Rectal smooth muscle tissue (tissue), 1 donor: ENCODE data around the gene PHETA1.

Experiments used
- H3K27ac ChIP-seq: one replicate; pipeline ENCODE4 v1.7.0; 2013; ENCODE audit warnings: low read depth, low read length, inconsistent platforms
- H3K27me3 ChIP-seq: one replicate; pipeline ENCODE4 v1.7.0; 2013; ENCODE audit warnings: low read length; ENCODE audit not compliant: control insufficient read depth, insufficient read depth
- H3K36me3 ChIP-seq: one replicate; pipeline ENCODE4 v1.7.0; 2013; ENCODE audit warnings: low read length; ENCODE audit not compliant: control insufficient read depth, insufficient read depth
- H3K4me1 ChIP-seq: one replicate; pipeline ENCODE4 v1.7.0; 2013; ENCODE audit warnings: low read length; ENCODE audit not compliant: control insufficient read depth, insufficient read depth
- H3K4me3 ChIP-seq: one replicate; pipeline ENCODE4 v1.7.0; 2013; ENCODE audit warnings: low read length
- H3K9ac ChIP-seq: one replicate; pipeline ENCODE4 v1.7.0; 2013; ENCODE audit warnings: low read length

PHETA1 gene

DNA sequence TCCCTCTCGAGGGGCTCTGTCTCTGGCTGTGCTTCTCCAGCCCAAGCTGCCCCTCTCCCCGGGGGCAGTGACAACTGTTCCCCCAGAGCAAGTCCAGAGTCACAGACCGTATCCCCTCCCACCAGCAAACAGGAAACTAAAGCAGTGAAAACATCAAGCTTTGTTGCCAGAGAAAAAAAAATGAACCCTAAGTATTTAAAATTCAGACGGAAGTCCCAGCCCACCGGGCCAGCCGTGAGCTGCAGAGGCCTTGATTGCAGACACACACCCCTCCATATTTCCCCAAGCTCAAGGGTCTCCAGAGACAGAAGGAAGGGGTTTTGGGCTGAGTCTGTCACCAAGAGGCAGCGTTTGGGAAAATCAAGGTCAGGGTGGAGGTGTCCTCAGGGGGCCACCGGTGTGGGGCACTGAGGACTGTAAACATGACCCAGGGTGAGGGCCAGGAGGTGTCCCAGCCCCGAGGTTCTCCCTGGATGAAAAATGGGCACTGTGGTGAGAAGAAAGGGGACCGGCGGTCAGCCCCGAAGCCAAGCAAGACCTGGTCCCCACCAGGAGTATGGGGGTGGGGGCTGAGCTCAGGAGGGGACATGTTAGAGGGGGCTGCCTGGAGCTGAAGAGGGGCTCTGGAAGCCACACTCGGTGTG, 7.7 kb downstream of the PHETA1 start:
- Histone ChIP-seq H3K4me3 (no peak overlapping the region), H3K4me1 (no peaks in the 10 kb centered on the region), H3K36me3 (peaks cover 14% of the 10 kb centered on the region), H3K9ac (no peak overlapping the region), H3K27ac (no peak overlapping the region), H3K27me3 (no peaks in the 10 kb centered on the region)

DNA sequence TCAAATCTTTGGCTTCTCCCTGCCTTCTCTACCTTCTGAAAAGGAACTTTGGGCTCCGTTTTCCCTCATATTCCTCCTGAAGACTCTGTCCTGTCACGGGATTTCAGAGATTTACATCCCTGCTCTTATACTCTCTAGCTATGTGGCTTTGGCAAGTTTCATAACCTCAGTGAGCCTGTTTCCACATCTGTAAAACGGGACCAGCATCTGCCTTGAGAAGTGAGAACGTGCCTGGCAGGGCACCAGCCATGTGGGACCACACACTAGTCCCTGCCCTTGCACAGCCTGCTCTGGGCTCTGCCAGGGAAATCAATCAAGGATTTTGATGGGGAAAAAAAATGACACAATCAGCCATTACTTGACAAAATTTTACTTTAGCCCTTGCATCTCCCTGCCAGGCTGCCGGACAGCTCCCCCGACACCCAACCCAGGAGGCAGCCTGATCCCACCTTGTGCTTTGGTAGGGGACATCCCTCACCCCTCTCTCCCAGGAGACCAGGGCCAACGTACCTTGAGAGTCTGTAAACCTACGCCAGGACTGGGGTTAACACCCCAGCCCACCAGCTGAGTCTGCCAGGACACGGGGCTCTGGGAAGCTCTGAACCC, 8.5 kb downstream of the PHETA1 start:
- H3K36me3 ChIP-seq, result peaks cover 14% of the 10 kb centered on the region
- H3K27ac ChIP-seq, result no peak overlapping the region
- no peaks in the 10 kb centered on the region for H3K4me1 ChIP-seq
- no peak overlapping the region for H3K4me3 ChIP-seq
- H3K27me3 ChIP-seq, result no peaks in the 10 kb centered on the region
- H3K9ac ChIP-seq, result no peak overlapping the region

DNA sequence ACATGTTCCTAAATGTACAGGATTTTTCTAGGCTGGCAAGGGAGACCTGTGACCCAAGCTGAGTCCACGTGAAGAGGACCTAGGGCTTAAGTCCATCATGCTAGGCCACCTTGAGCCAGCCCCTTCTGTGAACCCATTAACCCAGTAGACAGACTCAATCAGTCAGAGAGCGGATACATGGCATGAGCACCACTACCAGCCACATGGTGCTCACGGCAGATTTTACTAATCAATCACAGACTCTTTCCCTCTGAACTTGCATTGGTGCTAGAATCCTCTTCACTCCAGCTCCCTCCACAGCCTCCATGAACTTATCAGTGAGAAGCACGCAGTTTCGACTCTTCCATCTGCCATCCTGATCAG, 9.0 kb downstream of the PHETA1 start:
- peaks cover 10% of the 10 kb centered on the region for H3K36me3 ChIP-seq

DNA sequence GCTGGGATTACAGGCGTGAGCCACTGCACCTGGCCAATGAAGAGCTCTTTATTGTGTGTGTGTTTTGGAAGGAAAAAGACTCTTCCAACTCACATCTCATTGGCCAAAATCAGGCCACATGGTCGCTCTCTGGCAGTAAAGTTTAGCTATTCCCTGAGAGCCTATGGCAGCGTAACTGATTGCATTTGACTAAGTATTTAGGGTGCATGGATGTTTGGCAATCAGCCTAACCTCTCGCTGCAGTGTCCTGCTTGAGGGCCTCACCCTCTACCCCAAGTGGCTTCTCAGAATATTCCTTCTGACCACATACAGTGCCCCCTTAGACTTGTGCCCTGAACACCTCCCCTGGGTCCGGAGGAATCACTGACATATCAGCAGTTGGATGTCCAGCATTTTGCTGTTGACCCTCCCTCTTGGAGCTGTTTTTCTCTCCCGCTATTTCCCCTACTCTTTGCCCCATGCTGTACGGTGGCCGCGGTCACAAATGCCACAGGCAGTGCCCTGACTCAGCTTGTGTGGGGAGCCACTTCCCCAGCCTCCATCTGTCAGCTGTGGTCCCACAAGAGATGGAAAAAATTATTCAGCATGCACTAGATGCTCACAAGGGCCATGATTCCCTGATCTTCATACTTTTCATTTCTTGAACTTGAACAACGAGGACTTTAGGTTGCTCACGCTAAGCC, 9.5 kb downstream of the PHETA1 start:
- H3K9ac ChIP-seq, result no peak overlapping the region
- no peak overlapping the region for H3K4me3 ChIP-seq
- H3K36me3 ChIP-seq, result peaks cover 7% of the 10 kb centered on the region
- no peaks in the 10 kb centered on the region for H3K4me1 ChIP-seq
- no peak overlapping the region for H3K27ac ChIP-seq
- H3K27me3 ChIP-seq, result no peaks in the 10 kb centered on the region

More for the DNA sequence above, 9.0 kb downstream of the PHETA1 start:
- no peak overlapping the region for H3K27ac ChIP-seq
- H3K9ac ChIP-seq, result no peak overlapping the region
- H3K4me1 ChIP-seq, result no peaks in the 10 kb centered on the region
- no peak overlapping the region for H3K4me3 ChIP-seq
- no peaks in the 10 kb centered on the region for H3K27me3 ChIP-seq

DNA sequence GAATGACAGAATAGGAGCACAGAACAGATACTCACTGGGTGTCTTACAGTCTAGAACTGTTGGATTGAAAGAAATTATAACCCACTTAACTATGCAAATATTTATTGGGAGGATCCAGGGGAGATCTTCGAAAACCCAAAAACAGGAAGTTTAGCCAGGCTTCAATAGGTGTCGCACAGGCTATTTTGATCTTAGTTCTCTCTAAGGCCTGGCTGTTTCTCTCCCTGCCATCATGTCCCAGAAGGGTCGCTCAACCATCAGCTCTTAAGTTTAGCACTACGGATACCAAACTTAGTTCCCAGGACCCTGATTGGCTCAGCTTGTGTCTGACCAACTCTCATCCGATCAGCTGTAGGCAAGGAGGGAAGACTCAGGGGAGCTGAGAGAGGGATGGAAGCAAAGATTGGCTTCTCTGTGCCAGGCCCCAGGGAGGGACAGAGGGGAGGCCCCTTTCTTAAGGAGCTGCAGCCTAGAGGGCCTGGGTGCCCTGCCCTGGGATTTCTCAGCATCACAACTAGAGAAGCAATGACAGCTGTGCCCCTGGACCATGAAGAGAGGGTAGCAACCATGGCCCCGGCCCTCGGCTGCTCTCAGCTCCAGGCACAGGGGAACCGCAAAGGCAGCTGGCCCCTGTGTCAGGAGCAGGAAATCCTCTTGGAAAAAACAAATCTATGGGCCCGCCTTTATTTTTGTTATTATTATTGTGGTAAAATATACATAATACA, 13.5 kb downstream of the PHETA1 start:
- no peak overlapping the region for H3K9ac ChIP-seq
- H3K36me3 ChIP-seq, result no peaks in the 10 kb centered on the region
- no peak overlapping the region for H3K27ac ChIP-seq
- no peaks in the 10 kb centered on the region for H3K4me1 ChIP-seq
- no peak overlapping the region for H3K4me3 ChIP-seq
- no peaks in the 10 kb centered on the region for H3K27me3 ChIP-seq

DNA sequence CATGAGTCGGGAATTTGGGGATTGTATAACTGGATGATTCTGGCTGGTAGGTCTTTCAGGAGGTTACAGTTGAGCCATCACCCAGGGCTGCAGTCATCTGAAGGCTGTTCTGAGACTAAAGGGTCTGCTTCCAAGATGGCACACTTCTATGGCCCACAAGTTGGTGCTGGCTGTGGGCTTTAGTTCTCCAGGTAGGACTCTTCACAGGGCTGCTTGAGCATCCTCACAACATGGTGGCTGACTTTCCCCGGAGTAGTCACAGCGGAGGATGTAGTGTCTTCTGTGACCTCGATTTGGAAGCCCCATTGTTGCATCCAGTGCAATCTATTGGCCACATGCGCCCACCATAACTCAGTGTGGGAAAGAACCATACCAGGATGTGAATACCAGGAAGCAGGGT, 14.4 kb downstream of the PHETA1 start:
- Histone ChIP-seq H3K4me3 (no peak overlapping the region), H3K27ac (no peak overlapping the region), H3K36me3 (no peaks in the 10 kb centered on the region), H3K4me1 (no peaks in the 10 kb centered on the region), H3K27me3 (no peaks in the 10 kb centered on the region), H3K9ac (no peak overlapping the region)

DNA sequence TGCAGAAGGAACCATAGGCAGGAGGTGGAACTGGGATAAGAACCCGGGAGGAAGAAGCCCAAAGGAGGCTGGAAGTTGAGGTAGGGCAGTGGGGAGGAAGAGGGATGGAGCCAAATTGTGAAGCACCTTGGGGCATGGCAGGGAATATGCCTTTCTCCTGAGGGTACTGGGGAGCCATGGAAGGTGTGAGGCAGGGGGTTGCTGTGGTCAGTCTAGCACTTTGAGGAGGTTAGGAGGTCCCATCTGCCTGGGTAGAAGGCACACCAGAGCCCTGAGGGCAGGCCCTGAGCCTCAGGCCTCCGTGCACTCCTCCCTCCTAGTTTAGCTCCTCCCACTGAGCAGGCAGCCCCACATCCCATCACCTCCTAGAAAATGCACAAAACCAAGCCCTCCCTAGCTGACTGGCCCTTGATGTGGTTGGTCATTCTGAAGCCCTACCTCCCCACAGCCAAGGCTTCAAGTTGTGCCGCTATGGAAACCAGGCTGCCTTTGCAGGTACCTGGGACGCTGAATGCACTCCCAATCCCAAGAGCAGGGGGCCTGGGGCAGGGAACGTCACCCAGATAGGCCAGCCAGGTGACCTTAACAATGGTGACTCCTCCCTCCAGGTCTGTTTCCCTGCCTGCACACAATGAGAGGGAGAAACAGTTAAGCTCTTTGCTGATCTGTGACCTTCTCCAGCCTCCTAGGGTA, 15.1 kb downstream of the PHETA1 start:
- H3K27me3 ChIP-seq, result no peaks in the 10 kb centered on the region
- no peaks in the 10 kb centered on the region for H3K36me3 ChIP-seq
- H3K4me3 ChIP-seq, result no peak overlapping the region
- no peak overlapping the region for H3K9ac ChIP-seq
- no peaks in the 10 kb centered on the region for H3K4me1 ChIP-seq
- H3K27ac ChIP-seq, result no peak overlapping the region

DNA sequence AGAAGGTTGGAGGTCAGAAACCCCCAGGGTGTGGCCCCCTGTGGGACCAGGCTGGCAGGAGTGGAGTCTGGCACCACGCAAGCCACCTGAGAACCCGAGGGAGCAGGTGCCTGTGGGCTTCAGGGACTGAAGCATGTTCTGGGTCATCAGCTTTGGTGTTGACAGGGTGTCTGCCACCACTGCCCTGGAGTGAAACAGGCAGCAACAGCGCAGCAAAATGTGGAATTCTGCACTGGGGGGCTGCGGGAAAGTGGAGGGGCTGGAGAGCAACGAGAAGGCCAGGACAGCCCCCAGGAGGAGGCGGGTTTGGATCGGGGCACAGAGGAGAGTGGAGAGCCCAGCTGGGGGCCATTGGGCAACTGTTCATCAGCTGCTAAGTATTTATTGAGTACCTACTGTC, 15.9 kb downstream of the PHETA1 start:
- Histone ChIP-seq H3K4me1 (no peaks in the 10 kb centered on the region), H3K9ac (no peak overlapping the region), H3K4me3 (no peak overlapping the region), H3K27me3 (no peaks in the 10 kb centered on the region), H3K36me3 (no peaks in the 10 kb centered on the region), H3K27ac (no peak overlapping the region)

DNA sequence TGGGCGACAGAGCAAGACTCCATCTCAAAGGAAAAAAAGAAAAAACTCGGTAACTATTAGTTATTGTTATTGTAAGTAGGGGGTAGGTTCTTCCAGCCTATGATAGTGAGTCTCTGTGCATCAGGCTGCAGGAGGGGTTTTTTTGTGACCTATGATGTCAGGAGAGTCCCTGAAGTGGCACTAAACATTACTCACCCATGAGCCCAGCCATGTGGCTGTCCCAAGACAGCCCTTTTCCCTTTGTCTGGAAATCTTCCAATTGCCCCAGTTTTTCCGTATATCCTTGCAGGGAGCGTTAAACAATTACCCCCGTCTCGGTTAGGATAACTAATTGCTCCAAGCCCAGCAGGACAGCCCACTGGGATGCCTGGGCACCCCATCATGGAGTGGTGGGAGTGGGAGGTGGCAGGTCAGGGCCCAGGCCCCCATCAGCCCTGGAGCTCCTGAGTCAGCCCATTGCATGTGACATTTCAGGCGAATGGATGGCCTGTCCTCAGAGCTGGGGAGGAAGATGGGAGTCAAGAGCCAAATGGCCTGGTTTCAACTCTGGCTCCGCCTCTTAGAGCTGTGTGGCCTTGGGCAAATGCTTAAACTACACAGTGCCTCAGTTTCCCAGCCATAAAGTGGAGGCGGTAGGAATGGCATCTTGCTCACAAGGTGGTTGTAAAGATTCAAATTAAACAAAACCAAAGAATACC, 16.4 kb downstream of the PHETA1 start:
- Histone ChIP-seq H3K4me1 (no peaks in the 10 kb centered on the region), H3K4me3 (no peak overlapping the region), H3K27me3 (no peaks in the 10 kb centered on the region), H3K9ac (no peak overlapping the region), H3K27ac (no peak overlapping the region), H3K36me3 (no peaks in the 10 kb centered on the region)

DNA sequence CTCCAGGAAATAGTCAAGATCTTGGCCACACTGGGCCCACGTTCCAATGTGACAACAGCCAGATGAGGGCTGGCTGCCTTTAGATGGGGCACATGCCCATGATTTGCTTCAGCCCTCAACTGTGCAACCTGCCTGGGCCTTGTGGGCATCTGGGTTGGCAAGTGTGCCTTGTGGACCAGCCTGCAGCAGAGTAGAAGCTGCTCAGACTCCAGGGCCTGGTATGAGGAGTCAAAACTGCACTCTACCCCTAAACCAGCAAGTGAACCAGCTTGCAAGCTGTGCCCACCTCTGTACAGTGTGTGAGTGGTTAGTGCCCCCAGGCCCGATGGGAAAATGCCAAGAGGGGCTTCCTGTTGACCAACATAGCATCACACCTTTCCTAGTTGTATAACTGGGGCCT, 17.9 kb downstream of the PHETA1 start:
- H3K4me3 ChIP-seq, result no peak overlapping the region
- no peak overlapping the region for H3K9ac ChIP-seq
- no peak overlapping the region for H3K27ac ChIP-seq
- H3K4me1 ChIP-seq, result no peaks in the 10 kb centered on the region
- H3K27me3 ChIP-seq, result no peaks in the 10 kb centered on the region
- H3K36me3 ChIP-seq, result no peaks in the 10 kb centered on the region

DNA sequence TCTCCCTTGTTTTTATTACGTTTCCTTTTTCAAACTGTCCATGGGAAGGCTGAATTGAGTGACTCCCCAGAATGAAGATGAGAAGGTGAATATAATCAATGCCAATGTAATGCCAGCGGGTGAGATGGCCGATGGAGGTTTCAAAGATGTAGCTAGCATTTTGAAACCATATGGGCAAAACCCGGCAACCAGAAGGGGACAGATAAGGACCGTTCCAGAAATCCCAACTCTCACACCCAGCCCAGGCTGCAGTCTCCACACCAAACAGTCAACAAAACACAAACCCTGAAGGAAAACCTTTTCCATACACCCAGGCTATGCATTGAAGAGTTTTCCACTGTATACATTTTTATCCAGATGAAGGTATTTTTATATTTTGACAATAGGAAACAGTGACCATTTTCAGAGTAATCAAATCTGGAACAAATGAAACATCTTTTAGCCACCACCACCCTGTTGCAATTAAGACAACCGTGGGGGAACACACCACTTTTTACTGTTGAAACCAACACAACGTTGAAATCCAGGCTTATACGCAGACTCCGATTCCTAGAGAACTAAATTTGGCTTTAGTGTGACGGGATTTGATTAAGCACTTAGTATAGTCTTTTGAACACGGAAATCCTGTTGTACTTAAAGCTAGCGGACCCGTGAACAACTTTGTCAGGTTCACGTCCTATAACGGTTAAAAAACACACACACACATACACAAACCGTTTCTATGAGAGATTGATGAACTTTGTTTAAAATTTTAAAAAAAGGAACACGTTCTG, 19.0 kb downstream of the PHETA1 start:
- Histone ChIP-seq H3K4me3 (no peak overlapping the region), H3K4me1 (no peaks in the 10 kb centered on the region), H3K27me3 (no peaks in the 10 kb centered on the region), H3K36me3 (no peaks in the 10 kb centered on the region), H3K27ac (no peak overlapping the region), H3K9ac (no peak overlapping the region)
